Measurements from ENCODE around the gene PBLD.

PBLD gene

DNA sequence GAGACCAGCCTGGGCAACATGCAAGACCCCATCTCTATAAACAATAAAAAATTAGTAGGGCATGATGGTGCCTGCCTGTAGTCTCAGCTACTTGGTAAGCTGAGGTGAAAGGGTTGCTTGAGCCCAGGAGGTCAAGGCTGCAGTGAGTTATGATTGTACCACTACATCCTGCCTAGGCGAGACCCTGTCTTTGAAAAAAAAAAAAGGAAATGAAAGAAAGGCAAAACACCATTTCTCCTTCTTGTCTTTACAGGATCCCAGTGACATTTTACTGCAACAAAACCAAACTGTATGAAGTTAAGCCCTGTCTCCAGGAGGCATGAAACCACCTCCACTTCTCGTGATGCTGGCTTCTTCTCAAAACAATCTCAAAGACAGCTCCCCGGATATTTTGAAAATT is 29.9 kb upstream of the PBLD start:
- in situ Hi-C loops (cut with MboI; ENCODE audit: low sequenced_read_pairs, unreplicated experiment), result no loop called here
- no peak for DNase-seq (ENCODE audit: low spot score)
- TF ChIP-seq, protein P1, sequence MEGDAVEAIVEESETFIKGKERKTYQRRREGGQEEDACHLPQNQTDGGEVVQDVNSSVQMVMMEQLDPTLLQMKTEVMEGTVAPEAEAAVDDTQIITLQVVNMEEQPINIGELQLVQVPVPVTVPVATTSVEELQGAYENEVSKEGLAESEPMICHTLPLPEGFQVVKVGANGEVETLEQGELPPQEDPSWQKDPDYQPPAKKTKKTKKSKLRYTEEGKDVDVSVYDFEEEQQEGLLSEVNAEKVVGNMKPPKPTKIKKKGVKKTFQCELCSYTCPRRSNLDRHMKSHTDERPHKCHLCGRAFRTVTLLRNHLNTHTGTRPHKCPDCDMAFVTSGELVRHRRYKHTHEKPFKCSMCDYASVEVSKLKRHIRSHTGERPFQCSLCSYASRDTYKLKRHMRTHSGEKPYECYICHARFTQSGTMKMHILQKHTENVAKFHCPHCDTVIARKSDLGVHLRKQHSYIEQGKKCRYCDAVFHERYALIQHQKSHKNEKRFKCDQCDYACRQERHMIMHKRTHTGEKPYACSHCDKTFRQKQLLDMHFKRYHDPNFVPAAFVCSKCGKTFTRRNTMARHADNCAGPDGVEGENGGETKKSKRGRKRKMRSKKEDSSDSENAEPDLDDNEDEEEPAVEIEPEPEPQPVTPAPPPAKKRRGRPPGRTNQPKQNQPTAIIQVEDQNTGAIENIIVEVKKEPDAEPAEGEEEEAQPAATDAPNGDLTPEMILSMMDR (IDR thresholded peaks at IDR 0.05; ENCODE audit: borderline replicate concordance, control extremely low read depth, extremely low read depth, insufficient read depth, missing control alignments), result no peak

DNA sequence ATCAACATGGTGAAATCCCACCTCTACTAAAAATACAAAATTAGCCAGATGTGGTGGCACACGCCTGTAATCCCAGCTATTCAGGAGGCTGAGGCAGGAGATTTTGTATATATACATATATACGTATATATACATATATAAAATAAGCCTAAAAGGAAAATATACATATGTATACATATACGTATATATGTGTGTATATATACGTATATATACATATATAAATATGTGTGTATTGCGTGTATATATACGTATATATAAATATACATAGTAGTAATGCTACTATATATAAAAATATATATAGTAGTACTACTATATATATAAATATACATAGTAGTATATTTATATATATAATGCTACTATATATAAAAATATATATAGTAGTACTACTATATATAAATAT is 26.5 kb upstream of the PBLD start:
- in situ Hi-C loops (cut with MboI; ENCODE audit: low sequenced_read_pairs, unreplicated experiment), result no loop called here
- DNase-seq (ENCODE audit: low spot score), result no peak
- TF ChIP-seq, protein P1 (IDR thresholded peaks at IDR 0.05; ENCODE audit: borderline replicate concordance, control extremely low read depth, extremely low read depth, insufficient read depth, missing control alignments), result no peak

DNA sequence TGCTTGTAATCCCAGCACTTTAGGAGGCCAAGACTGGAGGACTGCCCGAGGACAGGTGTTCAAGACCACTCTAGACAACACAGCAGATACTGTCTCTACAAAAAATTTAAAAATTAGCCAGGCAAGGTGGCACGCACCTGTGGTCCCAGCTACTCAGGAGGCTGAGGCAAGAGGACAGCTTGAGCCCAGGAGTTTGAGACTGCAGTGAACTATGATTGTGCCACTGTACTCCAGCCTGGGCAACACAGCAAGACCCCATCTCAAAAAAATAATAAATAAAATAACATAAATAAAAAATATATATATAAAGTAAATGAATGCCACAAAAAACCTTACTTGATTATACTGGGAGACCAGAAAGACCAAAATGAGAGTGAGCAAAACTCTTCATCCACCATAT is 20.8 kb upstream of the PBLD start:
- in situ Hi-C loops (cut with MboI; ENCODE audit: low sequenced_read_pairs, unreplicated experiment), result no loop called here
- DNase-seq (ENCODE audit: low spot score), result no peak
- TF ChIP-seq, protein P1 (IDR thresholded peaks at IDR 0.05; ENCODE audit: borderline replicate concordance, control extremely low read depth, extremely low read depth, insufficient read depth, missing control alignments), result no peak

DNA sequence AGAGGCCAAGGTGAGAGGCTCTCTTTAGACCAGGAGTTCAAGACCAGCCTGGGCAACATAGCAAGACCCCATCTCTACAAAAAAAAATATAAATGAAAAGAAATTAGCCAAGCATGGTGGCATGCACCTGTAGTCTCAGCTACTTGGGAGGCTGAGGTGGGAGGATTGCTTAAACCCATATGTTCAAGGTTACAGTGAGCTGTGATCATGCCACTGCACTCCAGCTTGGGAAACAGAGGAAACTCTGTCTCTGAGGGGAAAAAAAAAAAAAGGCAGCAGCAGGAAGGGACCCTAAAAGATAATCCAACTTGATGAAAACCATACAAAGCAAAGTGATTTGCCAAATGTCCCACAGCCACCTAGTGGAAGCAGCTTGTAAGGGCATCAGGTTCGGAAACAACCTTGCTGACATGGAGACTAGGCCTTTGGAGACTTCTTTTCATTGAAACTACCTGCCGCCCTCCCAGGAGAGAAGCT is 15.6 kb upstream of the PBLD start:
- peak; percentile 50 for DNase-seq (ENCODE audit: low spot score)
- TF ChIP-seq, protein P1 (IDR thresholded peaks at IDR 0.05; ENCODE audit: borderline replicate concordance, control extremely low read depth, extremely low read depth, insufficient read depth, missing control alignments), result peak; percentile 52
- in situ Hi-C loops (cut with MboI; ENCODE audit: low sequenced_read_pairs, unreplicated experiment), result no loop called here

DNA sequence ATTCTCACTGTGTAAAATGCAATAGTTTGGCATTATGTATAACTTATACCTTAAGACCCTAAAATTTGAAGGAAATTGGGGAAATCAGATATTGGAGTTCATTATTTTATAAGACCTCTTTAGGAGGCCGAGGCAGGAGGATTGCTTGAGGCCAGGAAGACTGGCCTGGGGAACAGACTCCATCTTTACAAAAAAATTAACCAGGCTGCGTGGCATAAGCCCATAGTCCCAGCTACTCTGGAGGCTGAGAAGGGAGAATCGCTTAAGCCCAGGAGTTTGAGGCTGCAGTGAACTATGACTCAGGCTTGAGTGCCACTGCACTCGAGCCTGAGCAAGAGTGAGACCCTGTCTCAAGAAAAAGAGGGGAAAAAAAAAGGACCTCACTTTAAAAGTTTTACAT is 14.0 kb upstream of the PBLD start:
- TF ChIP-seq, protein P1 (IDR thresholded peaks at IDR 0.05; ENCODE audit: borderline replicate concordance, control extremely low read depth, extremely low read depth, insufficient read depth, missing control alignments), result no peak
- in situ Hi-C loops (cut with MboI; ENCODE audit: low sequenced_read_pairs, unreplicated experiment), result no loop called here
- DNase-seq (ENCODE audit: low spot score), result no peak

DNA sequence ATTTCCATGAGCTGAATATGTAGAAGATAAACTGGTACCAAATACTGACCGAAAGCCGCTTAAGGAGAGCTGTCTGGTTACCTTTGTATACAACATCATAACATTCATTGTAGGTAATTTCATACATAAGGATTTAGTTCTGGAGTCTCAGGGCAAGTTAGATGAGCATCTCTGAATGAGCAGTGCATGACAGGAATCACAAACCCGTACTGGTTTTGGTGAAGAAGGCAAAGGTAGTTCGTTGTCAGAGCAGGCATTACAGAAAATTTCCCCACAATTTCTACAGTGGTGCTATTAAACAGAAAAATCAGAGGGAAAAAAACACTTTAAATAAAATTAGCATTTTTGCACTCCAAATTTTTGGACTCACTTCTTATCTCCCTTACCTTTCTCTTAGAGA is 12.9 kb upstream of the PBLD start:
- no peak for DNase-seq (ENCODE audit: low spot score)

More for the DNA sequence above, 12.9 kb upstream of the PBLD start:
- TF ChIP-seq, protein P1 (IDR thresholded peaks at IDR 0.05; ENCODE audit: borderline replicate concordance, control extremely low read depth, extremely low read depth, insufficient read depth, missing control alignments), result no peak
- in situ Hi-C loops (cut with MboI; ENCODE audit: low sequenced_read_pairs, unreplicated experiment), result no loop called here
